Lower leg skin (tissue), 4 donors: ENCODE results near the gene BDP1. TPM values are rescaled to one million over a fixed set of nuclear protein-coding genes. Genes with fewer than 3 reads are reported as not detected.
"Not testable (repeated sequence)": the region's sequence is repeated elsewhere in the genome, so short reads cannot be mapped to it uniquely, and the experiment has no call there.

ENCODE experiments used
- DNase-seq, 2 donors: peaks; one replicate each; pipeline ENCODE4 v3.0.0-alpha.2; 2019; ENCODE audit warnings: low spot score in 2 of 2
- H3K4me3 ChIP-seq: fragments of 200-600 bp; sonication (generic); 2 replicates; pipeline ENCODE4 v1.5.1; 2017; ENCODE audit warnings: mild to moderate bottlenecking, low read depth; ENCODE audit not compliant: poor library complexity, severe bottlenecking
- POLR2A ChIP-seq, 2 donors: fragments of 450-650 bp; IDR thresholded peaks; one replicate each; pipeline ENCODE4 v1.6.1; 2016 to 2017; ENCODE audit warnings: antibody characterized with exemption in 2 of 2, mild to moderate bottlenecking in 1 of 2, moderate library complexity in 1 of 2
- WGBS, 2 donors: methylation state at CpG; one replicate each; pipeline ENCODE4 v1.1.5; 2018; 5-methylcytosine and 5-hydroxymethylcytosine counted together
- intact Hi-C: fragments of 100-400 bp; cut with DNase I; formaldehyde crosslinking; loops from one replicate; pipeline ENCODE4 v1.15.0; 2023; ENCODE audit warnings: low total_unique reads
- total RNA-seq, 4 donors: library from RNA; depleted of rRNA; stranded (reverse); fragments of >200 nt; gene quantifications; one replicate each; pipeline ENCODE4 v1.1.0, GENCODE V29; 2016
- TF ChIP-seq, protein P1 (sequence below), 3 donors: fragments of 450-650 bp; IDR thresholded peaks; one replicate each; pipeline ENCODE4 v1.5.1; 2016; ENCODE audit warnings: antibody characterized with exemption in 3 of 3, mild to moderate bottlenecking in 3 of 3, moderate library complexity in 2 of 3

BDP1 gene
- total RNA-seq, 4 donors from 2014 or later: 21.7 to 31.2 (median 25.0) TPM

DNA sequence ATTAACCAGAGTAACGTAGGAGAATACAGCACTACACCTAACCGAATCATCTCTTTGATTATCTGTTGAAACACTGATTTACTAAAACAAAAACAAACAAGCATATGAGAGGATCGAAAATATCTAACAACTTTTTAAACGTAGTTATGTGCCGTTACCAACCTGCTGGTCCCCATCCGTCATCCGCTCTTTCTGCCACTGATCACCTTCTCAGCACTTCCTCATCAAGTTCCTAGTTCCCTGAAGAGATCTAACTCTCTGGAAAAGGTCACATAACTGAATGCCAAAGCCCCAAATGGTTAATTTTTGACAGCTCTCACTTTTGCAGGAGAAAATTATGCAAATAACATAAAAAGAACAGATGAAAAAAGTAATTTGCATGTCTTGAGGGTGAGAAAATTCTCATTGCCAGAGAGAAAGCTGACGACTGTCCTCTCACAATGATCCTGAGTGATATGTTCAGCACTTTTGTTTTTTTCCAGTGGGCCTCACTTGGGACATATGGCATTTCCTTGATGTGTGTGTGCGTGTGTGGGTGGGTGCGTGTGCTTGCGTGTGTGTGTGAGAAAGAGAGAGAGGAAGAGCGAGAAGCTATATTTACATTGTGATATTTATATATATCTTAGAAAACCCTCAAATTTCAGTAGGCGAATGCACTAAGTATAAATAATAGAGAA, 8.8 kb upstream of the BDP1 start:
- WGBS, 2 donors: 60 to 72% methylated on average over 13 of the region's 13 CpGs
- H3K4me3 ChIP-seq, DNase-seq, intact Hi-C loops: not testable (repeated sequence)

- WGBS, 2 donors: 2 to 7% methylated on average over 5 of the region's 6 CpGs
- DNase-seq, intact Hi-C loops, H3K4me3 ChIP-seq: not testable (repeated sequence)
Measured at GRCh38 chr5:71447218-71447808, 8.1 kb upstream of the BDP1 start.

GRCh38 chr5:71452876-71453275, 2.6 kb upstream of the BDP1 start:
- intact Hi-C loops: no loop called here
- 47% methylated on average over 2 of the region's 2 CpGs for WGBS, 2 donors
- DNase-seq: no peak
- H3K4me3 ChIP-seq: no peak overlapping the region
- TF ChIP-seq, protein P1, sequence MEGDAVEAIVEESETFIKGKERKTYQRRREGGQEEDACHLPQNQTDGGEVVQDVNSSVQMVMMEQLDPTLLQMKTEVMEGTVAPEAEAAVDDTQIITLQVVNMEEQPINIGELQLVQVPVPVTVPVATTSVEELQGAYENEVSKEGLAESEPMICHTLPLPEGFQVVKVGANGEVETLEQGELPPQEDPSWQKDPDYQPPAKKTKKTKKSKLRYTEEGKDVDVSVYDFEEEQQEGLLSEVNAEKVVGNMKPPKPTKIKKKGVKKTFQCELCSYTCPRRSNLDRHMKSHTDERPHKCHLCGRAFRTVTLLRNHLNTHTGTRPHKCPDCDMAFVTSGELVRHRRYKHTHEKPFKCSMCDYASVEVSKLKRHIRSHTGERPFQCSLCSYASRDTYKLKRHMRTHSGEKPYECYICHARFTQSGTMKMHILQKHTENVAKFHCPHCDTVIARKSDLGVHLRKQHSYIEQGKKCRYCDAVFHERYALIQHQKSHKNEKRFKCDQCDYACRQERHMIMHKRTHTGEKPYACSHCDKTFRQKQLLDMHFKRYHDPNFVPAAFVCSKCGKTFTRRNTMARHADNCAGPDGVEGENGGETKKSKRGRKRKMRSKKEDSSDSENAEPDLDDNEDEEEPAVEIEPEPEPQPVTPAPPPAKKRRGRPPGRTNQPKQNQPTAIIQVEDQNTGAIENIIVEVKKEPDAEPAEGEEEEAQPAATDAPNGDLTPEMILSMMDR (IDR thresholded peaks at IDR 0.05): no peak
- TF ChIP-seq POLR2A (IDR thresholded peaks at IDR 0.05): no peak

GRCh38 chr5:71454913-71455312, 538 bp upstream of the BDP1 start:
- intact Hi-C loops: no loop called here
- WGBS, 2 donors: 63 to 70% methylated on average over 19 of the region's 19 CpGs
- no peak overlapping the region for H3K4me3 ChIP-seq
- TF ChIP-seq, protein P1 (IDR thresholded peaks at IDR 0.05): no peak
- DNase-seq: no peak

DNA sequence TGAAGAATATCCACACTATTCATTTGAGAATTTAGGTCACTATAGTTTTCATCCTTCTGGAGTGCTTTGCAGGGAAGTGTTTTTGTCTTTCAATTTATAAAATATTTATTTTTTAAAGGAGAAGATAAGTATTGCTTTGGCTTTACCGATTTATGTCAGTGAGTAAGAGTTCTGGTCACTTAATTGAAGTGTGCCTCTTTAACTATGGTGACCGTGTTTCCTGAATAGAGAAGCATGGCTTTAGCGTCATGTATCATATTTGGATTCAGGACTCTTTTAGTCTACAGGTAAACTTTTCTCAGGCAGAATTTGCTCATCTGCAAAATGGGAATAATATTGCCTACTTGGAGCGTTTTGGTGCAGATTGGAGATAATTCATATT, 902 bp downstream of the BDP1 start:
- peak overlapping the region; percentile 87 for H3K4me3 ChIP-seq
- intact Hi-C loops: no loop called here
- WGBS, 2 donors: 4 to 6% methylated on average over 4 of the region's 4 CpGs
- no peak for DNase-seq
- TF ChIP-seq, protein P1 (IDR thresholded peaks at IDR 0.05): no peak
- TF ChIP-seq POLR2A (IDR thresholded peaks at IDR 0.05): no peak

GRCh38 chr5:71457106-71457505, 1.7 kb downstream of the BDP1 start:
- 89 to 90% methylated on average over 8 of the region's 8 CpGs for WGBS, 2 donors
- no peak for DNase-seq
- no peak for TF ChIP-seq POLR2A (IDR thresholded peaks at IDR 0.05)
- TF ChIP-seq, protein P1 (IDR thresholded peaks at IDR 0.05): no peak
- H3K4me3 ChIP-seq: no peak overlapping the region
- intact Hi-C loops: no loop called here

GRCh38 chr5:71460693-71461092, 5.2 kb downstream of the BDP1 start:
- intact Hi-C loops: no loop called here
- TF ChIP-seq, protein P1 (IDR thresholded peaks at IDR 0.05): no peak
- TF ChIP-seq POLR2A (IDR thresholded peaks at IDR 0.05): no peak
- no peak for DNase-seq
- H3K4me3 ChIP-seq: no peak overlapping the region
- 98 to 100% methylated on average over 1 of the region's 1 CpG for WGBS, 2 donors
